Natural killer cell (primary cell): ENCODE measurements around the gene SMAD1. TPM values are rescaled to one million over a fixed set of nuclear protein-coding genes. Genes with fewer than 3 reads are reported as not detected.

Source experiments
- ATAC-seq, 3 donors: fragments of 150-1000 bp in 2 of 3; fragments of 200-7000 bp in 1 of 3; cut with Tn5 transposase; 1 replicate in 1 of 3; 2 replicates in 2 of 3; pipeline ENCODE4 v1.10.0; 2021; ENCODE audit warnings: mild to moderate bottlenecking in 2 of 3, moderate library complexity in 2 of 3
- DNase-seq, 2 donors: peaks; one replicate each; pipeline versions ENCODE4 v3.0.0 to v3.0.0-alpha.2; 2013 to 2021; ENCODE audit warnings: mixed read lengths in 1 of 2
- H3K27ac ChIP-seq: one replicate; pipeline ENCODE4 v1.5.1; 2013; ENCODE audit warnings: mild to moderate bottlenecking, low read length
- H3K27me3 ChIP-seq: one replicate; pipeline ENCODE4 v1.6.1; 2013; ENCODE audit warnings: low read length; ENCODE audit not compliant: control insufficient read depth, insufficient read depth
- H3K36me3 ChIP-seq: one replicate; pipeline ENCODE4 v1.6.1; 2013; ENCODE audit warnings: low read length; ENCODE audit not compliant: control insufficient read depth, insufficient read depth
- H3K4me1 ChIP-seq: one replicate; pipeline ENCODE4 v1.6.1; 2013; ENCODE audit warnings: low read length; ENCODE audit not compliant: control insufficient read depth, insufficient read depth
- H3K4me3 ChIP-seq: one replicate; pipeline ENCODE4 v1.5.1; 2013; ENCODE audit warnings: low read length
- H3K9me3 ChIP-seq: one replicate; pipeline ENCODE4 v1.6.1; 2013; ENCODE audit warnings: low read length; ENCODE audit not compliant: control insufficient read depth, insufficient read depth
- H3K27ac Mint-ChIP-seq, 2 donors: one replicate each; pipeline ENCODE4 v1.8.0; 2022; ENCODE audit warnings: mild to moderate bottlenecking in 2 of 2, mixed read lengths in 2 of 2, moderate library complexity in 1 of 2
- H3K27me3 Mint-ChIP-seq, 2 donors: one replicate each; pipeline ENCODE4 v1.8.0; 2022; ENCODE audit warnings: low read depth in 2 of 2, mixed read lengths in 2 of 2
- H3K36me3 Mint-ChIP-seq: one replicate; pipeline ENCODE4 v1.8.0; 2022; ENCODE audit warnings: mixed read lengths
- H3K4me1 Mint-ChIP-seq, 2 donors: one replicate each; pipeline ENCODE4 v1.8.0; 2022; ENCODE audit warnings: mixed read lengths in 2 of 2
- H3K4me3 Mint-ChIP-seq: one replicate; pipeline ENCODE4 v1.8.0; 2022; ENCODE audit warnings: mild to moderate bottlenecking, moderate library complexity, mixed read lengths
- H3K9me3 Mint-ChIP-seq, 2 donors: one replicate each; pipeline ENCODE4 v1.8.0; 2022; ENCODE audit warnings: mixed read lengths in 2 of 2
- CTCF ChIP-seq: fragments of 200-600 bp; IDR thresholded peaks from one replicate; pipeline ENCODE4 v1.8.0; 2022; ENCODE audit warnings: antibody characterized with exemption
- WGBS: methylation state at CpG from one replicate; pipeline ENCODE4 v1.1.7; 2013; ENCODE audit warnings: missing lambda C conversion rate; ENCODE audit not compliant: insufficient coverage; 5-methylcytosine and 5-hydroxymethylcytosine counted together
- intact Hi-C: fragments of 100-400 bp; cut with micrococcal nuclease; formaldehyde crosslinking; loops from one replicate; pipeline ENCODE4 v1.14.2; 2022
- total RNA-seq, 4 donors: library from RNA; stranded (reverse); fragments of 120-200 nt in 1 of 4; gene quantifications; one replicate each; pipeline versions ENCODE4 v1.2.3 to v1.2.4, GENCODE V29; 2013 to 2022

The SMAD1 gene
- total RNA-seq, 3 donors from 2014 or later (not counting 1 experiment from before 2014, with no cell fraction given) = 2.2 to 12.8 (median 9.9) TPM

GRCh38 chr4:145436114-145436513, 45.5 kb upstream of the SMAD1 start:
- Histone ChIP-seq H3K27me3 (no peaks in the 10 kb centered on the region), H3K4me1 (no peaks in the 10 kb centered on the region), H3K36me3 (no peaks in the 10 kb centered on the region), H3K9me3 (no peaks in the 10 kb centered on the region), H3K4me3 (no peak overlapping the region), H3K27ac (no peak overlapping the region)
- no peak overlapping the region for H3K27ac Mint-ChIP-seq
- intact Hi-C loops = no loop called here
- no peak overlapping the region for H3K4me3 Mint-ChIP-seq
- H3K9me3 Mint-ChIP-seq = peaks cover 4 to 12% of the 10 kb centered on the region in 2 donors
- DNase-seq (no peak), ATAC-seq (no peak)
- peaks cover 2 to 5% of the 10 kb centered on the region in 2 donors for H3K27me3 Mint-ChIP-seq
- TF ChIP-seq CTCF = no peak
- no peaks in the 10 kb centered on the region for H3K4me1 Mint-ChIP-seq
- WGBS = 78% methylated on average over 4 of the region's 4 CpGs
- peaks cover 7% of the 10 kb centered on the region for H3K36me3 Mint-ChIP-seq

GRCh38 chr4:145436796-145437195, 44.9 kb upstream of the SMAD1 start:
- peaks cover 7% of the 10 kb centered on the region for H3K36me3 Mint-ChIP-seq
- H3K27ac Mint-ChIP-seq = no peak overlapping the region
- Histone ChIP-seq H3K9me3 (no peaks in the 10 kb centered on the region), H3K36me3 (no peaks in the 10 kb centered on the region), H3K4me1 (no peaks in the 10 kb centered on the region), H3K27ac (no peak overlapping the region), H3K4me3 (no peak overlapping the region), H3K27me3 (no peaks in the 10 kb centered on the region)
- TF ChIP-seq CTCF = no peak
- intact Hi-C loops = no loop called here
- DNase-seq (no peak), ATAC-seq (no peak)
- H3K9me3 Mint-ChIP-seq = peaks cover 4 to 12% of the 10 kb centered on the region in 2 donors
- H3K4me3 Mint-ChIP-seq = no peak overlapping the region
- WGBS = 89% methylated on average over 2 of the region's 2 CpGs
- no peaks in the 10 kb centered on the region for H3K4me1 Mint-ChIP-seq
- H3K27me3 Mint-ChIP-seq = peaks cover 2 to 5% of the 10 kb centered on the region in 2 donors

- no peak overlapping the region for H3K4me3 Mint-ChIP-seq
- intact Hi-C loops = no loop called here
- H3K9me3 Mint-ChIP-seq = peaks cover 4 to 12% of the 10 kb centered on the region in 2 donors
- H3K36me3 Mint-ChIP-seq = peaks cover 7% of the 10 kb centered on the region
- no peak for TF ChIP-seq CTCF
- H3K4me1 Mint-ChIP-seq = no peaks in the 10 kb centered on the region
- H3K4me3 ChIP-seq = no peak overlapping the region
- no peaks in the 10 kb centered on the region for H3K27me3 ChIP-seq
- DNase-seq (no peak), ATAC-seq (no peak)
- no peak overlapping the region for H3K27ac ChIP-seq
- no peak overlapping the region for H3K27ac Mint-ChIP-seq
- peaks cover 2 to 5% of the 10 kb centered on the region in 2 donors for H3K27me3 Mint-ChIP-seq
- no peaks in the 10 kb centered on the region for H3K4me1 ChIP-seq
- no CpG with 5 or more reads among the region's 2 CpGs for WGBS
- no peaks in the 10 kb centered on the region for H3K9me3 ChIP-seq
- H3K36me3 ChIP-seq = no peaks in the 10 kb centered on the region
These were observed 44.2 kb upstream of the SMAD1 start for GRCh38 chr4:145437466-145437865.

GRCh38 chr4:145438298-145438697, 43.4 kb upstream of the SMAD1 start:
- Histone ChIP-seq H3K9me3 (no peaks in the 10 kb centered on the region), H3K27me3 (no peaks in the 10 kb centered on the region), H3K4me3 (no peak overlapping the region), H3K36me3 (no peaks in the 10 kb centered on the region), H3K27ac (no peak overlapping the region), H3K4me1 (no peaks in the 10 kb centered on the region)
- H3K4me3 Mint-ChIP-seq = no peak overlapping the region
- H3K4me1 Mint-ChIP-seq = no peaks in the 10 kb centered on the region
- ATAC-seq (no peak), DNase-seq (no peak)
- peaks cover 4 to 12% of the 10 kb centered on the region in 2 donors for H3K9me3 Mint-ChIP-seq
- peaks cover 2 to 5% of the 10 kb centered on the region in 2 donors for H3K27me3 Mint-ChIP-seq
- no peak overlapping the region for H3K27ac Mint-ChIP-seq
- WGBS = 82% methylated on average over 3 of the region's 4 CpGs
- TF ChIP-seq CTCF = no peak
- peaks cover 7% of the 10 kb centered on the region for H3K36me3 Mint-ChIP-seq
- intact Hi-C loops = no loop called here
